K562 (cell line): ENCODE measurements around the gene AGAP3. TPM values are rescaled to one million over a fixed set of nuclear protein-coding genes. Genes with fewer than 3 reads are reported as not detected.

Source experiments
- BRD4 ChIP-seq: fragments of 200-600 bp; sonication (generic); IDR thresholded peaks from 2 replicates; pipeline ENCODE4 v1.6.1; 2017; ENCODE audit warnings: inconsistent platforms
- CBFB ChIP-seq: sonication (generic); formaldehyde crosslinking; IDR thresholded peaks from 2 replicates; pipeline ENCODE4 v1.4.0; 2020; ENCODE audit warnings: mild to moderate bottlenecking, missing genetic modification reagents
- E2F4 ChIP-seq: sonication (generic); formaldehyde crosslinking; IDR thresholded peaks from 2 replicates; pipeline ENCODE4 v1.8.0; 2022; ENCODE audit warnings: mild to moderate bottlenecking, low read depth, missing genetic modification reagents
- ETS2 ChIP-seq: IDR thresholded peaks from 2 replicates; pipeline ENCODE4 v1.6.1; 2016; ENCODE audit warnings: borderline replicate concordance, missing genetic modification characterization, mild to moderate bottlenecking, moderate library complexity, missing compliant biosample characterization; ENCODE audit not compliant: poor library complexity, severe bottlenecking
- FUS ChIP-seq: fragments of 200-400 bp; formaldehyde crosslinking; optimal IDR thresholded peaks from 2 replicates; pipeline ENCODE3; 2017; ENCODE audit warnings: low read depth, low read length
- HMG20A ChIP-seq: fragments of 450-650 bp; formaldehyde crosslinking; conservative IDR thresholded peaks from 2 replicates; pipeline ENCODE4 v1.4.0; 2020; ENCODE audit warnings: mild to moderate bottlenecking, mixed read lengths
- HNRNPK ChIP-seq: fragments of 200-400 bp; formaldehyde crosslinking; IDR thresholded peaks from one replicate; pipeline ENCODE4 v1.6.1; 2018; ENCODE audit warnings: mild to moderate bottlenecking, low read depth, low read length; ENCODE audit not compliant: poor library complexity, severe bottlenecking
- MBD1 ChIP-seq: fragments of 250-450 bp; sonication (Bioruptor Pico); IDR thresholded peaks from 2 replicates; pipeline ENCODE4 v1.8.0; 2022; ENCODE audit warnings: inconsistent platforms
- MYC ChIP-seq, 2 experiments: fragments of 250-450 bp in 1 of 2; sonication (Bioruptor Pico) in 1 of 2; IDR thresholded peaks; 2 replicates each; pipeline versions ENCODE4 v1.5.1 to v1.6.1; 2012 to 2021; ENCODE audit warnings: low read depth in 2 of 2, borderline replicate concordance in 1 of 2, improper control_type of control experiment in 1 of 2, low read length in 1 of 2, mild to moderate bottlenecking in 1 of 2, moderate library complexity in 1 of 2
- NFE2L1 ChIP-seq: fragments of 450-650 bp; IDR thresholded peaks from 2 replicates; pipeline ENCODE4 v1.6.1; 2016; ENCODE audit warnings: missing genetic modification characterization, low read depth, mild to moderate bottlenecking, missing compliant biosample characterization, moderate library complexity, borderline replicate concordance
- PHB ChIP-seq: fragments of 250-450 bp; sonication (Bioruptor Pico); IDR thresholded peaks from 2 replicates; pipeline ENCODE4 v1.5.0; 2021
- PHF20 ChIP-seq: fragments of 450-650 bp; IDR thresholded peaks from 2 replicates; pipeline ENCODE4 v1.6.1; 2018; ENCODE audit not compliant: partially characterized antibody
- RUNX1 ChIP-seq: sonication (generic); IDR thresholded peaks from 2 replicates; pipeline ENCODE4 v1.6.1; 2016; ENCODE audit warnings: antibody characterized with exemption, low read depth
- SMAD4 ChIP-seq: fragments of 250-450 bp; sonication (Bioruptor Pico); conservative IDR thresholded peaks from 2 replicates; pipeline ENCODE4 v1.8.0; 2021; ENCODE audit warnings: inconsistent platforms, mild to moderate bottlenecking, moderate library complexity
- ZC3H11A ChIP-seq: IDR thresholded peaks from 2 replicates; pipeline ENCODE4 v1.6.1; 2012; ENCODE audit warnings: low read depth, low read length, improper control_type of control experiment
- ZFP30 ChIP-seq: fragments of 250-450 bp; sonication (Bioruptor Pico); IDR thresholded peaks from 2 replicates; pipeline ENCODE4 v1.8.0; 2022; ENCODE audit warnings: moderate library complexity, mild to moderate bottlenecking, inconsistent platforms, borderline replicate concordance
- ZNF224 ChIP-seq: sonication (generic); formaldehyde crosslinking; IDR thresholded peaks from 2 replicates; pipeline ENCODE4 v1.8.0; 2022; ENCODE audit warnings: mild to moderate bottlenecking, missing genetic modification reagents
- ZNF274 ChIP-seq: IDR thresholded peaks from 2 replicates; pipeline ENCODE4 v1.6.1; 2011; ENCODE audit warnings: low read depth, mild to moderate bottlenecking, low read length, moderate library complexity, borderline replicate concordance
- polyA plus RNA-seq, 8 experiments: library from polyadenylated mRNA; depleted of rRNA in 4 of 8; stranded (reverse) in 5 of 8; unstranded in 3 of 8; fragments of >200 nt; fragmentation: Nextera tagmentation in 2 of 8; fragmentation: Illumina TruSeq in 1 of 8; extraction: Ambion mirVana in 2 of 8; extraction: Trizol in 1 of 8; gene quantifications; 2 replicates each; pipeline versions ENCODE4 v1.2.1 to v1.2.3, GENCODE V29; 2011 to 2014; ENCODE audit warnings: inconsistent platforms in 1 of 8, missing spikeins in 1 of 8
- total RNA-seq, 7 experiments: library from RNA; depleted of rRNA in 6 of 7; stranded (reverse); fragments of >200 nt in 6 of 7; fragmentation: Illumina TruSeq in 2 of 7; extraction: Trizol in 2 of 7; gene quantifications; 2 replicates each; pipeline versions ENCODE4 v1.2.1 to v1.2.3, GENCODE V29; 2011 to 2021; ENCODE audit warnings: low replicate concordance in 1 of 7

AGAP3 gene
- total and polyA plus RNA-seq, 9 of the 15 experiments (the other 6 are each of a cell fraction or from before 2014, with no cell fraction given), result 3.4 to 208 (median 62.2) TPM

GRCh38 chr7:151039850-151040548 lies 46.3 kb upstream of the AGAP3 start (continued):
- TF ChIP-seq MBD1 (CRISPR knock-in tag) (no peak), ZNF274 (no peak), HNRNPK (no peak), HMG20A (CRISPR knock-in tag) (no peak), ZFP30 (CRISPR knock-in tag) (no peak), FUS (no peak), PHB (CRISPR knock-in tag) (no peak), SMAD4 (CRISPR knock-in tag) (no peak), CBFB (peak; percentile 63; the same call in 1 of the 2 replicates), ZC3H11A (no peak), NFE2L1 (no peak), RUNX1 (0 out of 2 replicates have a peak, but pooled peaks have one; percentile 64), BRD4 (no peak), ETS2 (tag) (no peak), E2F4 (no peak), PHF20 (peak; percentile 29), ZNF224 (CRISPR knock-in tag) (no peak), MYC (IDR thresholded peaks at IDR 0.05; ENCODE audit: low read depth, low read length) (no peak), MYC (CRISPR knock-in tag; IDR thresholded peaks at IDR 0.05; ENCODE audit: borderline replicate concordance, low read depth) (no peak)
